GM19043 (cell line): ENCODE data around the gene LYPD6B.

Source experiments
- ATAC-seq: cut with Tn5 transposase; IDR thresholded peaks from one replicate; pipeline ENCODE4 v1.9.1; 2021; ENCODE audit warnings: low read depth; ENCODE audit not compliant: unreplicated experiment

Gene LYPD6B

GRCh38 chr2:149009576-149010461, 28.7 kb upstream of the LYPD6B start:
- ATAC-seq: no peak

GRCh38 chr2:149012545-149012944, 26.0 kb upstream of the LYPD6B start:
- no peak for ATAC-seq

GRCh38 chr2:149015501-149015900, 23.0 kb upstream of the LYPD6B start:
- no peak for ATAC-seq

GRCh38 chr2:149015926-149016563, 22.5 kb upstream of the LYPD6B start:
- no peak for ATAC-seq

- no peak for ATAC-seq
Measured at GRCh38 chr2:149017116-149017985, 21.1 kb upstream of the LYPD6B start.

- no peak for ATAC-seq
Measured at GRCh38 chr2:149018981-149019380, 19.5 kb upstream of the LYPD6B start.

GRCh38 chr2:149019768-149020167, 18.7 kb upstream of the LYPD6B start:
- ATAC-seq: no peak

- ATAC-seq: peak; percentile 35
Measured at GRCh38 chr2:149020432-149020851, 18.1 kb upstream of the LYPD6B start.

- peak; percentile 68 for ATAC-seq
Measured at GRCh38 chr2:149021271-149021719, 17.2 kb upstream of the LYPD6B start.

- ATAC-seq: peak; percentile 54
Measured at GRCh38 chr2:149021761-149022160, 16.7 kb upstream of the LYPD6B start.

- no peak for ATAC-seq
Measured at GRCh38 chr2:149023091-149023490, 15.4 kb upstream of the LYPD6B start.

GRCh38 chr2:149027590-149028250, 10.8 kb upstream of the LYPD6B start:
- ATAC-seq: no peak

- no peak for ATAC-seq
Measured at GRCh38 chr2:149028377-149028776, 10.1 kb upstream of the LYPD6B start.

GRCh38 chr2:149028891-149029290, 9.6 kb upstream of the LYPD6B start:
- ATAC-seq: no peak

GRCh38 chr2:149029307-149029965, 9.1 kb upstream of the LYPD6B start:
- no peak for ATAC-seq

GRCh38 chr2:149031396-149031795, 7.1 kb upstream of the LYPD6B start:
- ATAC-seq: no peak

GRCh38 chr2:149033716-149034115, 4.8 kb upstream of the LYPD6B start:
- no peak for ATAC-seq

- ATAC-seq: no peak
Measured at GRCh38 chr2:149034406-149034805, 4.1 kb upstream of the LYPD6B start.

GRCh38 chr2:149036507-149037293, 1.8 kb upstream of the LYPD6B start:
- no peak for ATAC-seq
